SH-SY5Y (cell line): Measurements from ENCODE around the gene INPP5A.

Experiments
- GATA2 ChIP-seq: IDR thresholded peaks from 2 replicates; pipeline ENCODE4 v1.6.1; 2011; ENCODE audit warnings: mild to moderate bottlenecking, low read depth, low read length
- GATA3 ChIP-seq: IDR thresholded peaks from 2 replicates; pipeline ENCODE4 v1.6.1; 2011; ENCODE audit warnings: low read depth, mild to moderate bottlenecking, low read length, moderate library complexity

DNA sequence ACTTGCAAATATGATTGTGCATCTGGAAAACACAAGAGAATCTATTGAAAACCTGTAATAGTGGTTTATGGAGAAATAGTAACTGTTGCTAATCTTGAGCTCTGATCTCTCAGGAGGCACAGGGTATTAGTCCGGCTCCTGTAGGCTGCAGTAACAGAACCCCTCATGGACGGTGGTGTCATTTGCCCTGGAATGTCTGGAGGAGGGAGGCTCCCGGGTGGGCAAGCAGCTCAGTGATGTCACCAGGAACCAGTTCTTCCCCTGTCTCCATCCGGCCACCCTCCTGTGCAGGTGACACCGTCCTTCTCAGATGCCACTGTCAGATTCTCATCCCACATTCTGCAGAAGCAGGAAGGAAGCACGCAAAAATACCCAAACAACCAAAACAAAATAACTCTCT, 29.3 kb downstream of the INPP5A start:
- TF ChIP-seq GATA3 (no peak), GATA2 (no peak)
